Sigmoid colon (tissue), 7 donors: ENCODE measurements around the gene DZIP3. TPM values are rescaled to one million over a fixed set of nuclear protein-coding genes. Genes with fewer than 3 reads are reported as not detected.

Experiments used
- DNase-seq: peaks from one replicate; pipeline ENCODE4 v3.0.0-alpha.2; 2019
- H3K27ac ChIP-seq, 4 donors: fragments of 200-600 bp; sonication (generic); one replicate each; pipeline ENCODE4 v1.5.1; 2016 to 2019; ENCODE audit warnings: mild to moderate bottlenecking in 1 of 4
- H3K27me3 ChIP-seq, 3 donors: fragments of 200-600 bp; sonication (generic); one replicate each; pipeline ENCODE4 v1.5.1; 2019; ENCODE audit warnings: mild to moderate bottlenecking in 1 of 3
- H3K36me3 ChIP-seq, 4 donors: fragments of 200-600 bp; sonication (generic); one replicate each; pipeline ENCODE4 v1.5.1; 2016 to 2019
- H3K4me1 ChIP-seq, 4 donors: fragments of 200-600 bp; sonication (generic); one replicate each; pipeline ENCODE4 v1.5.1; 2017 to 2019
- H3K4me3 ChIP-seq, 4 donors: fragments of 200-600 bp; sonication (generic); one replicate each; pipeline ENCODE4 v1.5.1; 2017 to 2019; ENCODE audit warnings: mild to moderate bottlenecking in 2 of 4, moderate library complexity in 1 of 4
- H3K9me3 ChIP-seq, 4 donors: fragments of 200-600 bp in 3 of 4; sonication (generic) in 3 of 4; one replicate each; pipeline versions ENCODE4 v1.5.1 to v1.6.1; 2013 to 2019
- EP300 ChIP-seq, 4 donors: sonication (generic); formaldehyde crosslinking; IDR thresholded peaks; one replicate each; pipeline ENCODE4 v1.6.1; 2017; ENCODE audit warnings: antibody characterized with exemption in 4 of 4
- POLR2A ChIP-seq, 2 donors: fragments of 450-650 bp; IDR thresholded peaks; one replicate each; pipeline ENCODE4 v1.6.1; 2016; ENCODE audit warnings: antibody characterized with exemption in 2 of 2, mild to moderate bottlenecking in 2 of 2, moderate library complexity in 2 of 2
- POLR2AphosphoS5 ChIP-seq, 4 donors: sonication (generic); formaldehyde crosslinking; IDR thresholded peaks; one replicate each; pipeline ENCODE4 v1.6.1; 2017; ENCODE audit warnings: antibody characterized with exemption in 4 of 4
- WGBS, 2 donors: extraction: QIAGEN DNeasy Blood & Tissue Kit; methylation state at CpG; one replicate each; pipeline ENCODE4 v1.1.7; 2013; 5-methylcytosine and 5-hydroxymethylcytosine counted together
- intact Hi-C: fragments of 100-400 bp; cut with DNase I; formaldehyde crosslinking; loops from one replicate; pipeline ENCODE4 v1.15.1; 2023
- polyA plus RNA-seq, 3 donors: library from polyadenylated mRNA; stranded (reverse); fragments of 200-250 nt; gene quantifications; one replicate each; pipeline ENCODE4 v1.2.3, GENCODE V29; 2013
- total RNA-seq, 4 donors: library from RNA; depleted of rRNA; stranded (reverse); fragments of >200 nt; gene quantifications; one replicate each; pipeline ENCODE4 v1.1.0, GENCODE V29; 2016
- TF ChIP-seq, protein P1 (sequence below), 4 experiments: fragments of 450-650 bp in 3 of 4; fragments of 200-600 bp in 1 of 4; IDR thresholded peaks; one replicate each; pipeline ENCODE4 v1.5.1; 2016 to 2019; ENCODE audit warnings: antibody characterized with exemption in 4 of 4, mild to moderate bottlenecking in 3 of 4, moderate library complexity in 2 of 4
- donor health status: healthy with polysubstance abuse.
- donor health status: Bipolar disorder and iron deficiency.
- donor health status: healthy.

The DZIP3 gene, protein sequence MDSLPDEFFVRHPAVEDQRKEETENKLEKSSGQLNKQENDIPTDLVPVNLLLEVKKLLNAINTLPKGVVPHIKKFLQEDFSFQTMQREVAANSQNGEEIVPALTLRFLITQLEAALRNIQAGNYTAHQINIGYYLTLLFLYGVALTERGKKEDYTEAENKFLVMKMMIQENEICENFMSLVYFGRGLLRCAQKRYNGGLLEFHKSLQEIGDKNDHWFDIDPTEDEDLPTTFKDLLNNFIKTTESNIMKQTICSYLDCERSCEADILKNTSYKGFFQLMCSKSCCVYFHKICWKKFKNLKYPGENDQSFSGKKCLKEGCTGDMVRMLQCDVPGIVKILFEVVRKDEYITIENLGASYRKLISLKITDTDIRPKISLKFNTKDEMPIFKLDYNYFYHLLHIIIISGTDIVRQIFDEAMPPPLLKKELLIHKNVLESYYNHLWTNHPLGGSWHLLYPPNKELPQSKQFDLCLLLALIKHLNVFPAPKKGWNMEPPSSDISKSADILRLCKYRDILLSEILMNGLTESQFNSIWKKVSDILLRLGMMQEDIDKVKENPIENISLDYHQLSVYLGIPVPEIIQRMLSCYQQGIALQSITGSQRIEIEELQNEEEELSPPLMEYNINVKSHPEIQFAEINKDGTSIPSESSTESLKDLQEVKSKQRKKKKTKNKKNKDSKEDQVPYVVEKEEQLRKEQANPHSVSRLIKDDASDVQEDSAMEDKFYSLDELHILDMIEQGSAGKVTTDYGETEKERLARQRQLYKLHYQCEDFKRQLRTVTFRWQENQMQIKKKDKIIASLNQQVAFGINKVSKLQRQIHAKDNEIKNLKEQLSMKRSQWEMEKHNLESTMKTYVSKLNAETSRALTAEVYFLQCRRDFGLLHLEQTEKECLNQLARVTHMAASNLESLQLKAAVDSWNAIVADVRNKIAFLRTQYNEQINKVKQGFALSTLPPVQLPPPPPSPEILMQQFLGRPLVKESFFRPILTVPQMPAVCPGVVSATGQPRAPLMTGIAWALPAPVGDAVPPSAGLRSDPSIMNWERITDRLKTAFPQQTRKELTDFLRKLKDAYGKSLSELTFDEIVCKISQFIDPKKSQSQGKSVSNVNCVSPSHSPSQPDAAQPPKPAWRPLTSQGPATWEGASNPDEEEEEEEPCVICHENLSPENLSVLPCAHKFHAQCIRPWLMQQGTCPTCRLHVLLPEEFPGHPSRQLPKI
- total RNA-seq (10 to 100 TPM in 1 of 4 donors, 1 to 10 TPM in 3; 8.8 to 12.0 (median 9.3) TPM), polyA plus RNA-seq (1 to 10 TPM; 1.2 to 4.8 (median 1.8) TPM)

GRCh38 chr3:108589081-108589997 lies at the start of gene DZIP3, which contains the start of gene CIP2A:
TSS of gene DZIP3 (plus strand) at chr3:108589722. CDS start at chr3:108605407, 15,685 bp downstream.
TSS of gene CIP2A (minus strand) at chr3:108589438. CDS start at chr3:108589375, 63 bp downstream.
- Histone ChIP-seq H3K36me3 (no peaks in the 10 kb centered on the region), H3K4me3 (peak within 1 kb of the TSS; percentile 56 to 72 (median 61)), H3K9me3 (no peaks in the 10 kb centered on the region), H3K4me1 (peaks cover 0 to 23% (median 15%) of the 10 kb centered on the region in 4 donors), H3K27ac (peak within 1 kb of the TSS; percentile 87 to 91 (median 88)), H3K27me3 (no peaks in the 10 kb centered on the region)
- peak; percentile 89 for DNase-seq
- TF ChIP-seq POLR2AphosphoS5 (IDR thresholded peaks at IDR 0.05) (peak; percentile 65 to 90 (median 80)), POLR2A (IDR thresholded peaks at IDR 0.05) (peak; percentile 59 to 63), EP300 (IDR thresholded peaks at IDR 0.05) (no peak)
- TF ChIP-seq, protein P1, sequence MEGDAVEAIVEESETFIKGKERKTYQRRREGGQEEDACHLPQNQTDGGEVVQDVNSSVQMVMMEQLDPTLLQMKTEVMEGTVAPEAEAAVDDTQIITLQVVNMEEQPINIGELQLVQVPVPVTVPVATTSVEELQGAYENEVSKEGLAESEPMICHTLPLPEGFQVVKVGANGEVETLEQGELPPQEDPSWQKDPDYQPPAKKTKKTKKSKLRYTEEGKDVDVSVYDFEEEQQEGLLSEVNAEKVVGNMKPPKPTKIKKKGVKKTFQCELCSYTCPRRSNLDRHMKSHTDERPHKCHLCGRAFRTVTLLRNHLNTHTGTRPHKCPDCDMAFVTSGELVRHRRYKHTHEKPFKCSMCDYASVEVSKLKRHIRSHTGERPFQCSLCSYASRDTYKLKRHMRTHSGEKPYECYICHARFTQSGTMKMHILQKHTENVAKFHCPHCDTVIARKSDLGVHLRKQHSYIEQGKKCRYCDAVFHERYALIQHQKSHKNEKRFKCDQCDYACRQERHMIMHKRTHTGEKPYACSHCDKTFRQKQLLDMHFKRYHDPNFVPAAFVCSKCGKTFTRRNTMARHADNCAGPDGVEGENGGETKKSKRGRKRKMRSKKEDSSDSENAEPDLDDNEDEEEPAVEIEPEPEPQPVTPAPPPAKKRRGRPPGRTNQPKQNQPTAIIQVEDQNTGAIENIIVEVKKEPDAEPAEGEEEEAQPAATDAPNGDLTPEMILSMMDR (IDR thresholded peaks at IDR 0.05): no peak
- intact Hi-C loops: no loop called here
- WGBS, 2 donors: 0% methylated on average over 59 of the region's 59 CpGs

DNA sequence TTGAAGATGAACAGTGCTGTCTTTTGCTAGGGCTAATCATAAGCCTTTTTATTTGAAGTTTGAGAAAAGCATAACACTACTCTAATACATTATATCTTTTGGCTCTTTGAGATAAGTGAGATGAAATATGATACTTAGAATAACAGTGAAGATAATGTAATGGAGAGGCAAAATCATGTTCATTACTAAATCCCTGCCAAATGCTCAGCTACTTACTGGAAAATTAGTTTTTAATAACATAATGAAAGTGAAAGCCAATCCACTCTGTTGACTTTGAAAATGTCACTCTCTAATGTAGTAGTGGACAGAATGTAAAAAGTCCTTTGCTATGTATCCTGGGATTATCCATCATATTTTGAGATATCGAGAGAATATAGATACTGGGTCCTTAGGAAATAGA lies 43.3 kb upstream of the DZIP3 start:
- no peaks in the 10 kb centered on the region for H3K36me3 ChIP-seq
- intact Hi-C loops: no loop called here
- no peaks in the 10 kb centered on the region for H3K9me3 ChIP-seq
- 91 to 92% methylated on average over 1 of the region's 1 CpG for WGBS, 2 donors
- H3K4me1 ChIP-seq: no peaks in the 10 kb centered on the region
- no peak for DNase-seq
- TF ChIP-seq POLR2A (IDR thresholded peaks at IDR 0.05): no peak
- TF ChIP-seq, protein P1 (IDR thresholded peaks at IDR 0.05): no peak
- no peak for TF ChIP-seq POLR2AphosphoS5 (IDR thresholded peaks at IDR 0.05)
- no peak for TF ChIP-seq EP300 (IDR thresholded peaks at IDR 0.05)
- no peak overlapping the region for H3K27ac ChIP-seq
- no peak overlapping the region for H3K4me3 ChIP-seq
- H3K27me3 ChIP-seq: no peaks in the 10 kb centered on the region

DNA sequence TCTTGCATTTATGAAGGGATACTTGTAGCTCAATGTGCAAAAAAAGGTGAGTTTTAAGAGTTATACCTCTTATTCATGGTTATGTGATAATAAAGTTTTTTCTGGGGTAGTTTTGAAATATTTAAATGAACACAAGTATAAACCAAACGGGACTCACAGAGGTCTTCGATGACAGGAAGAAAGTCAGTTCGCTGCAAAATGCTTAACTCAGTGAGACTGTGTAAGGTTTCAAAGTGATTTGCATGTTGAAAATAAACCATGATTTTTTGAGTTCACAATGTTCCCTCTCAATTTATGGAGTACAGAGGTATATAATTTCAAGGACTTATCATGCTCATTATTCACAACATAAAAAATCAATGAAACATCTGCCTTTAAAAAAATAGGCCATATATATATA lies 42.8 kb upstream of the DZIP3 start:
- WGBS, 2 donors: 82 to 84% methylated on average over 3 of the region's 3 CpGs
- Histone ChIP-seq H3K9me3 (no peaks in the 10 kb centered on the region), H3K4me3 (no peak overlapping the region), H3K27ac (no peak overlapping the region), H3K4me1 (no peaks in the 10 kb centered on the region), H3K27me3 (no peaks in the 10 kb centered on the region), H3K36me3 (no peaks in the 10 kb centered on the region)
- intact Hi-C loops: no loop called here
- DNase-seq: no peak
- TF ChIP-seq POLR2A (IDR thresholded peaks at IDR 0.05) (no peak), POLR2AphosphoS5 (IDR thresholded peaks at IDR 0.05) (no peak), EP300 (IDR thresholded peaks at IDR 0.05) (no peak)
- TF ChIP-seq, protein P1 (IDR thresholded peaks at IDR 0.05): no peak

DNA sequence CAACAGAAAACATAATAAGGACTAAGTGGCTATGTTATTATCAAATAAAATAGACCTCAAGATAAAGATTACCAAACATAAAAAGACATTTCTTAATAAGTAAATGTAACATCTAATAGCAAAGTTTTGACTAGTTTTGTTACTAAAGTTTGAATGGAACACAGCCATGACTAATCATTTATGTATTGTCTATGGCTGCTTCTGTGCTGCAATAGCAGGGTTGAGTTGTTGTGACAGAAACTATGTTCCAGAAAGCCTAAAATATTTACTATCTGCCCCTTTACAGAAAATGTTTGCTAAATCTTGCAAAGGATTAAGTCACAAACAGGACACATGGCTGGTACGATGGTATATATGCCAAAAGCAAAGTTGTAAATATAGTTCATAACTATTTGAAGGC lies 41.2 kb upstream of the DZIP3 start:
- no peaks in the 10 kb centered on the region for H3K4me1 ChIP-seq
- WGBS, 2 donors: 61 to 70% methylated on average over 1 of the region's 1 CpG
- no peaks in the 10 kb centered on the region for H3K27me3 ChIP-seq
- no peaks in the 10 kb centered on the region for H3K36me3 ChIP-seq
- TF ChIP-seq, protein P1 (IDR thresholded peaks at IDR 0.05): no peak
- no peak for TF ChIP-seq POLR2AphosphoS5 (IDR thresholded peaks at IDR 0.05)
- no peak for TF ChIP-seq EP300 (IDR thresholded peaks at IDR 0.05)
- TF ChIP-seq POLR2A (IDR thresholded peaks at IDR 0.05): no peak
- no peak overlapping the region for H3K4me3 ChIP-seq
- intact Hi-C loops: no loop called here
- no peaks in the 10 kb centered on the region for H3K9me3 ChIP-seq
- H3K27ac ChIP-seq: no peak overlapping the region
- no peak for DNase-seq
